Loucy (cell line): Measurements from ENCODE around the gene MAP3K5.

Experiments
- H2AFZ ChIP-seq: fragments of 200-600 bp; sonication (generic); 2 replicates; pipeline ENCODE4 v1.6.0; 2016; ENCODE audit warnings: antibody characterized with exemption, mild to moderate bottlenecking, low read length, moderate library complexity
- H3F3A ChIP-seq: fragments of 200-600 bp; 2 replicates; pipeline ENCODE4 v1.6.0; 2016; ENCODE audit warnings: antibody characterized with exemption, low read depth, mild to moderate bottlenecking
- H3K27me3 ChIP-seq: fragments of 200-600 bp; sonication (generic); 2 replicates; pipeline ENCODE4 v1.6.1; 2014; ENCODE audit warnings: low read length, mild to moderate bottlenecking; ENCODE audit not compliant: insufficient read depth, poor library complexity, severe bottlenecking
- H3K36me3 ChIP-seq: fragments of 200-600 bp; sonication (generic); 2 replicates; pipeline ENCODE4 v1.6.1; 2016; ENCODE audit warnings: low read length; ENCODE audit not compliant: insufficient read depth
- H3K4me1 ChIP-seq: fragments of 200-600 bp; sonication (generic); 2 replicates; pipeline ENCODE4 v1.5.1; 2014; ENCODE audit warnings: low read length, mild to moderate bottlenecking; ENCODE audit not compliant: insufficient read depth, poor library complexity, severe bottlenecking
- H3K4me2 ChIP-seq: fragments of 200-600 bp; sonication (generic); 2 replicates; pipeline ENCODE4 v1.6.0; 2014; ENCODE audit warnings: antibody characterized with exemption, low read length, low read depth, mild to moderate bottlenecking; ENCODE audit not compliant: poor library complexity, severe bottlenecking
- H3K4me3 ChIP-seq: fragments of 200-600 bp; sonication (generic); 2 replicates; pipeline ENCODE4 v1.5.1; 2014; ENCODE audit warnings: low read length, mild to moderate bottlenecking, mixed read lengths; ENCODE audit not compliant: poor library complexity, severe bottlenecking
- H3K79me2 ChIP-seq: fragments of 200-600 bp; sonication (generic); 2 replicates; pipeline ENCODE4 v1.6.1; 2014; ENCODE audit warnings: low read length; ENCODE audit not compliant: insufficient read depth
- H3K9ac ChIP-seq: fragments of 200-600 bp; sonication (generic); 2 replicates; pipeline ENCODE4 v1.6.0; 2014; ENCODE audit warnings: mild to moderate bottlenecking, low read depth, low read length, moderate library complexity; ENCODE audit not compliant: poor library complexity, severe bottlenecking
- H3K9me2 ChIP-seq: fragments of 200-600 bp; sonication (generic); replicated peaks from 2 replicates; pipeline ENCODE4 v1.6.1; 2016; ENCODE audit warnings: low read depth, low read length, mixed read lengths
- H3K9me3 ChIP-seq: fragments of 200-600 bp; sonication (generic); 2 replicates; pipeline ENCODE4 v1.6.1; 2014; ENCODE audit warnings: mild to moderate bottlenecking, antibody characterized with exemption, low read length, low read depth; ENCODE audit not compliant: insufficient read depth
- H4K20me1 ChIP-seq: fragments of 200-600 bp; sonication (generic); 2 replicates; pipeline ENCODE4 v1.6.0; 2014; ENCODE audit warnings: antibody characterized with exemption, low read length, mild to moderate bottlenecking; ENCODE audit not compliant: insufficient read depth, poor library complexity, severe bottlenecking
- CTCF ChIP-seq: fragments of 200-600 bp; sonication (generic); conservative IDR thresholded peaks from 2 replicates; pipeline ENCODE4 v1.5.1; 2014; ENCODE audit warnings: mild to moderate bottlenecking, antibody characterized with exemption, low read length
- EZH2phosphoT487 ChIP-seq: fragments of 200-600 bp; IDR thresholded peaks from 2 replicates; pipeline ENCODE4 v1.6.1; 2018; ENCODE audit warnings: antibody characterized with exemption, mild to moderate bottlenecking, moderate library complexity, borderline replicate concordance

The MAP3K5 gene

GRCh38 chr6:136668571-136668970 is 123.7 kb downstream of the MAP3K5 start:
- Histone ChIP-seq H4K20me1 (no peaks in the 10 kb centered on the region), H3K9me2 (no peaks in the 10 kb centered on the region), H3K9me3 (no peaks in the 10 kb centered on the region), H3K36me3 (no peaks in the 10 kb centered on the region), H3K79me2 (no peaks in the 10 kb centered on the region), H3K4me1 (no peaks in the 10 kb centered on the region), H3K9ac (no peak overlapping the region), H3K27me3 (no peaks in the 10 kb centered on the region), H2AFZ (no peak overlapping the region), H3K4me2 (no peak overlapping the region), H3K4me3 (no peak overlapping the region), H3F3A (no peaks in the 10 kb centered on the region)
- TF ChIP-seq EZH2phosphoT487 (no peak), CTCF (no peak)

GRCh38 chr6:136666041-136666440 is 126.2 kb downstream of the MAP3K5 start:
- Histone ChIP-seq H3K4me1 (no peaks in the 10 kb centered on the region), H3K4me3 (no peak overlapping the region), H3K9me2 (no peaks in the 10 kb centered on the region), H3K79me2 (no peaks in the 10 kb centered on the region), H3K9ac (no peak overlapping the region), H4K20me1 (no peaks in the 10 kb centered on the region), H3F3A (no peaks in the 10 kb centered on the region), H3K4me2 (no peak overlapping the region), H3K27me3 (no peaks in the 10 kb centered on the region), H3K9me3 (no peaks in the 10 kb centered on the region), H3K36me3 (no peaks in the 10 kb centered on the region), H2AFZ (no peak overlapping the region)
- TF ChIP-seq EZH2phosphoT487 = no peak
- no peak for TF ChIP-seq CTCF

- no peak for TF ChIP-seq EZH2phosphoT487
- TF ChIP-seq CTCF = no peak
- no peaks in the 10 kb centered on the region for H4K20me1 ChIP-seq
- no peak overlapping the region for H3K4me3 ChIP-seq
- no peak overlapping the region for H3K9ac ChIP-seq
- no peaks in the 10 kb centered on the region for H3K27me3 ChIP-seq
- H2AFZ ChIP-seq = no peak overlapping the region
- no peaks in the 10 kb centered on the region for H3F3A ChIP-seq
- no peak overlapping the region for H3K4me2 ChIP-seq
- H3K9me2 ChIP-seq = no peaks in the 10 kb centered on the region
- H3K36me3 ChIP-seq = no peaks in the 10 kb centered on the region
- H3K79me2 ChIP-seq = no peaks in the 10 kb centered on the region
- no peaks in the 10 kb centered on the region for H3K9me3 ChIP-seq
- H3K4me1 ChIP-seq = no peaks in the 10 kb centered on the region
Observed at GRCh38 chr6:136662347-136663237, 129.7 kb downstream of the MAP3K5 start.
